Dendritic cell treated with granulocyte-macrophage colony-stimulating factor and Interleukin-4, amounts not matched to agents 40 ng/mL and 50 ng/mL, for 4 days (primary cell): ENCODE results near the gene GNB1L.
A peak's percentile ranks its signal among the peaks of the same experiment; 100 is the strongest.

Experiments used
- H3K27ac Mint-ChIP-seq: one replicate; pipeline ENCODE4 v1.8.0; 2022; ENCODE audit warnings: mild to moderate bottlenecking, mixed read lengths
- H3K27me3 Mint-ChIP-seq: one replicate; pipeline ENCODE4 v1.8.0; 2022; ENCODE audit warnings: mild to moderate bottlenecking, mixed read lengths
- H3K36me3 Mint-ChIP-seq: one replicate; pipeline ENCODE4 v1.8.0; 2022; ENCODE audit warnings: low read depth, mixed read lengths
- H3K4me1 Mint-ChIP-seq: one replicate; pipeline ENCODE4 v1.8.0; 2022; ENCODE audit warnings: low read depth, mixed read lengths
- H3K4me3 Mint-ChIP-seq: one replicate; pipeline ENCODE4 v1.8.0; 2022; ENCODE audit warnings: mild to moderate bottlenecking, moderate library complexity, mixed read lengths
- H3K9me3 Mint-ChIP-seq: one replicate; pipeline ENCODE4 v1.8.0; 2022; ENCODE audit warnings: mixed read lengths
- intact Hi-C: fragments of 100-400 bp; cut with micrococcal nuclease; formaldehyde crosslinking; loops from one replicate; pipeline ENCODE4 v1.15.0; 2022

The GNB1L gene

GRCh38 chr22:19773470-19774040 is 81.1 kb downstream of the GNB1L start:
- Mint-ChIP-seq H3K4me1 (peaks cover 18% of the 10 kb centered on the region), H3K4me3 (no peak overlapping the region), H3K27me3 (peaks cover 78% of the 10 kb centered on the region), H3K9me3 (no peaks in the 10 kb centered on the region), H3K27ac (no peak overlapping the region), H3K36me3 (no peaks in the 10 kb centered on the region)
- intact Hi-C loops, result no loop called here

GRCh38 chr22:19772673-19773469 is 81.8 kb downstream of the GNB1L start:
- H3K4me1 Mint-ChIP-seq, result peaks cover 22% of the 10 kb centered on the region
- H3K27ac Mint-ChIP-seq, result no peak overlapping the region
- peaks cover 79% of the 10 kb centered on the region for H3K27me3 Mint-ChIP-seq
- intact Hi-C loops, result no loop called here
- no peaks in the 10 kb centered on the region for H3K9me3 Mint-ChIP-seq
- H3K36me3 Mint-ChIP-seq, result no peaks in the 10 kb centered on the region
- no peak overlapping the region for H3K4me3 Mint-ChIP-seq

- no peak overlapping the region for H3K27ac Mint-ChIP-seq
- no peak overlapping the region for H3K4me3 Mint-ChIP-seq
- peaks cover 27% of the 10 kb centered on the region for H3K4me1 Mint-ChIP-seq
- H3K9me3 Mint-ChIP-seq, result no peaks in the 10 kb centered on the region
- no peaks in the 10 kb centered on the region for H3K36me3 Mint-ChIP-seq
- intact Hi-C loops, result no loop called here
- peaks cover 79% of the 10 kb centered on the region for H3K27me3 Mint-ChIP-seq
Measured at GRCh38 chr22:19772422-19772672, 82.3 kb downstream of the GNB1L start.

GRCh38 chr22:19770349-19771220 is 84.1 kb downstream of the GNB1L start:
- H3K27ac Mint-ChIP-seq, result no peak overlapping the region
- no peaks in the 10 kb centered on the region for H3K9me3 Mint-ChIP-seq
- no peaks in the 10 kb centered on the region for H3K36me3 Mint-ChIP-seq
- no peak overlapping the region for H3K4me3 Mint-ChIP-seq
- peaks cover 29% of the 10 kb centered on the region for H3K4me1 Mint-ChIP-seq
- intact Hi-C loops, result no loop called here
- peaks cover 81% of the 10 kb centered on the region for H3K27me3 Mint-ChIP-seq

GRCh38 chr22:19769393-19769715 is 85.3 kb downstream of the GNB1L start:
- Mint-ChIP-seq H3K4me1 (peaks cover 32% of the 10 kb centered on the region), H3K36me3 (no peaks in the 10 kb centered on the region), H3K9me3 (no peaks in the 10 kb centered on the region), H3K27me3 (peaks cover 90% of the 10 kb centered on the region), H3K27ac (no peak overlapping the region), H3K4me3 (no peak overlapping the region)
- intact Hi-C loops, result no loop called here

- Mint-ChIP-seq H3K27ac (peak overlapping the region; percentile 75), H3K9me3 (no peaks in the 10 kb centered on the region), H3K36me3 (no peaks in the 10 kb centered on the region), H3K4me1 (peaks cover 25% of the 10 kb centered on the region), H3K4me3 (peak overlapping the region; percentile 4), H3K27me3 (peaks cover 93% of the 10 kb centered on the region)
- intact Hi-C loops, result no loop called here
Measured at GRCh38 chr22:19767427-19768341, 87.0 kb downstream of the GNB1L start.

- Mint-ChIP-seq H3K27ac (peak overlapping the region; percentile 75), H3K27me3 (peaks cover 93% of the 10 kb centered on the region), H3K4me1 (peaks cover 21% of the 10 kb centered on the region), H3K9me3 (no peaks in the 10 kb centered on the region), H3K4me3 (peak overlapping the region; percentile 58), H3K36me3 (no peaks in the 10 kb centered on the region)
- intact Hi-C loops, result no loop called here
Measured at GRCh38 chr22:19766511-19767426, 87.9 kb downstream of the GNB1L start.

GRCh38 chr22:19766240-19766510 is 88.5 kb downstream of the GNB1L start:
- intact Hi-C loops, result no loop called here
- Mint-ChIP-seq H3K4me3 (no peak overlapping the region), H3K9me3 (no peaks in the 10 kb centered on the region), H3K36me3 (no peaks in the 10 kb centered on the region), H3K27ac (no peak overlapping the region), H3K4me1 (peaks cover 21% of the 10 kb centered on the region), H3K27me3 (peaks cover 91% of the 10 kb centered on the region)

GRCh38 chr22:19765477-19766239 is 89.0 kb downstream of the GNB1L start:
- H3K27ac Mint-ChIP-seq, result no peak overlapping the region
- H3K4me1 Mint-ChIP-seq, result peaks cover 21% of the 10 kb centered on the region
- H3K4me3 Mint-ChIP-seq, result peak overlapping the region; percentile 57
- no peaks in the 10 kb centered on the region for H3K9me3 Mint-ChIP-seq
- peaks cover 86% of the 10 kb centered on the region for H3K27me3 Mint-ChIP-seq
- no peaks in the 10 kb centered on the region for H3K36me3 Mint-ChIP-seq
- intact Hi-C loops, result no loop called here

- Mint-ChIP-seq H3K27ac (no peak overlapping the region), H3K4me3 (no peak overlapping the region), H3K27me3 (peaks cover 83% of the 10 kb centered on the region), H3K9me3 (no peaks in the 10 kb centered on the region), H3K4me1 (peaks cover 28% of the 10 kb centered on the region), H3K36me3 (no peaks in the 10 kb centered on the region)
- intact Hi-C loops, result no loop called here
Measured at GRCh38 chr22:19764636-19765476, 89.8 kb downstream of the GNB1L start.

GRCh38 chr22:19764299-19764593 is 90.4 kb downstream of the GNB1L start:
- Mint-ChIP-seq H3K27me3 (peaks cover 83% of the 10 kb centered on the region), H3K9me3 (no peaks in the 10 kb centered on the region), H3K36me3 (no peaks in the 10 kb centered on the region), H3K4me1 (peaks cover 34% of the 10 kb centered on the region), H3K27ac (no peak overlapping the region), H3K4me3 (no peak overlapping the region)
- intact Hi-C loops, result no loop called here
